ENCODE measurements around the gene OR2D3.
"Not testable (repeated sequence)": the region's sequence is repeated elsewhere in the genome, so short reads cannot be mapped to it uniquely, and the experiment has no call there.

Gene OR2D3

GRCh38 chr11:6927030-6927617 is 6.3 kb downstream of the OR2D3 start:
- DNase-seq (ENCODE audit: low spot score) = no peak

GRCh38 chr11:6928916-6929315 is 8.1 kb downstream of the OR2D3 start:
- no peak for DNase-seq (ENCODE audit: low spot score)

- DNase-seq (ENCODE audit: low spot score) = no peak
These were observed 10.4 kb downstream of the OR2D3 start for GRCh38 chr11:6931146-6931713.

- DNase-seq (ENCODE audit: low spot score) = no peak
These were observed 11.3 kb downstream of the OR2D3 start for GRCh38 chr11:6932145-6932544.

GRCh38 chr11:6941970-6942369 is 21.2 kb downstream of the OR2D3 start:
- no peak for DNase-seq (ENCODE audit: low spot score)

GRCh38 chr11:6943131-6943530 is 22.3 kb downstream of the OR2D3 start:
- no peak for DNase-seq (ENCODE audit: low spot score)

- DNase-seq (ENCODE audit: low spot score) = not testable (repeated sequence)
These were observed 33.4 kb downstream of the OR2D3 start for GRCh38 chr11:6954248-6954647.

- no peak for DNase-seq (ENCODE audit: low spot score)
These were observed 41.3 kb downstream of the OR2D3 start for GRCh38 chr11:6962141-6962540.

- DNase-seq (ENCODE audit: low spot score) = no peak
These were observed 41.9 kb downstream of the OR2D3 start for GRCh38 chr11:6962673-6963072.

- no peak for DNase-seq (ENCODE audit: low spot score)
These were observed 48.0 kb downstream of the OR2D3 start for GRCh38 chr11:6968816-6969215.

- not testable (repeated sequence) for DNase-seq (ENCODE audit: low spot score)
These were observed 49.1 kb downstream of the OR2D3 start for GRCh38 chr11:6969854-6970253.
